HG03354 (cell line): ENCODE data around the gene HPX.

Experiments used
- ATAC-seq: cut with Tn5 transposase; IDR thresholded peaks from one replicate; pipeline ENCODE4 v1.9.1; 2021; ENCODE audit warnings: mild to moderate bottlenecking; ENCODE audit not compliant: unreplicated experiment, poor library complexity, severe bottlenecking

HPX gene

DNA sequence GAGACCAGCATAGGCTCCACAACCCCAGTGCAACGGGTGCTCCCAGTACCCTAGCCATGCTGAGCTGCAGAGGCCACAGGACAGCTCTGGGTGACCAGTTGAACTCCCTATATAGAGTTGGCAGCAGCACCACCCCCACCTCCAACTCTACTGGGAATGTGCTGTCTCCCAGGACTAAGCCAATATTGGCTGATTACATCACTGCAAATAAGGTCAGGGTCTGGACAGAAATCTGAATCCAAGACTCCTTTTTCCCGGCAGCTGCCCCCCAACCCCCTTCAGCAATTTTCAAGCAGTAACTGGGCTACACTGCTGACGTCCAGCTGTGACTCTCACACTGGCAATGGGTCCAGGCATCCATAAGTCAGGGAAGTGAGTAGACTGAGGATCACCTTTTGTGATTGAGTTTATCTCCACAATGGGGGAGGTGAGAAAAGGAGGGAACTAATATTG is at the start of gene HPX:
Gene HPX, minus strand, starts transcription at position 82 of the 453 bp plus-strand sequence. Its CDS starts 24 bp downstream, at position 58.
- no peak for ATAC-seq

- ATAC-seq, result no peak
These were observed 48.5 kb upstream of the HPX start for GRCh38 chr11:6489306-6489705.

DNA sequence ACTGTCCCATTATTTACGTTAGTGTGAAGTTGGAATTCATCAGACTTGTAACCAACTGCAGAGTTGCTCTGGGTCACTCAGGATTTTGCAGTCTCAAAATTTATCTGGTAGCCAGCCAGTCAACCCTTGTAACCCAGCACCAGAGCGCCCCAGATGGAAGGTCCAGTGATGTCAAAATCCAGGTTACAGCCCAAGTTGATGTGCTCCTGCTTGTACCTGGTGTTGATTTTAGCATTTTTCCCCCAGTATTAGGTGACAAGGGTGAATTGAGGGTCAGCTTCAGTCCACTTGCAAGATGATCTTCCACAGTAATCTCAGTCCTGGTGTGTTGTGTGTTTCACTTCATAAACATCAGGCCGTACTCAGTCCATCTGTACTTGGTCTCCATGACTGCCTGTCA is 48.0 kb upstream of the HPX start:
- ATAC-seq, result no peak

- no peak for ATAC-seq
These were observed 47.6 kb upstream of the HPX start for GRCh38 chr11:6488342-6488741.

GRCh38 chr11:6486938-6487337 is 46.2 kb upstream of the HPX start:
- ATAC-seq, result no peak

GRCh38 chr11:6486256-6486655 is 45.5 kb upstream of the HPX start:
- no peak for ATAC-seq

DNA sequence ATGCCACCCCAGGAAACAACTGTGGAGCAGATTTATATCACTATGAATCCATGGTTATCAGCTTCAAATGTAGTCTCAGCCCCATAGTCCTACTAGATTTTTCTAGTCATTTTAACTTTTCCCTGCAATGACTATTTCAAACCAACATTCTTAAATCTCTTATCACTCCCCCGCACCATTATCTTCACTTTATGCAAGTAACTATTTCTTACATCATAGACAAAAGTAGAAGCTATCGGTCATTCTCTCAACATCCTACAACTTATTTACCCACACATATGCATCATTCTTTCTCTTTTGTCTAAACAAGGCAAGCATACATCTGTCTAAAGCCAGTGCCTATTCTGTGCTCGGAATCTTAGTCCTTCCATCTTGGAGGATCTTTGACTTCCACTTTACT is 44.9 kb upstream of the HPX start:
- ATAC-seq, result no peak

DNA sequence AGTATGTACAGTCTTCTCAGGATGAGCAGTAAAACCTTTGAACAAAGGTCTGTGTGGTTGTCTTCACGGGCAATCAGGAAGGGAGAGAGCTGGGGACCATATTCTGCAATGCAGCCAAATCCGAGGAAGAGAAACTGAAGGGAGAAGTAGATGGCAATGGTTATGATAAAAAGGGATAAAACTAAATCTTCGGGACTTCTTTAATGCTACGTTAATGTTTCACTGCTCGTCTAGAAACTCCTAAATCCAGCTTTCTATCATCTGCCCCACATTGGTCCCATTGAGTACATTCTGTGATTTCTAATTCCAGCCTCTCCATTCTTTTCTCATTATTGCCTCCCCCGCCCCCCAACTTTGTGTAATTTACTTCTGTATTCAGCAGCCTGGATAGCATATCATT is 42.2 kb upstream of the HPX start:
- ATAC-seq, result no peak

GRCh38 chr11:6482441-6482840 is 41.7 kb upstream of the HPX start:
- ATAC-seq, result no peak

DNA sequence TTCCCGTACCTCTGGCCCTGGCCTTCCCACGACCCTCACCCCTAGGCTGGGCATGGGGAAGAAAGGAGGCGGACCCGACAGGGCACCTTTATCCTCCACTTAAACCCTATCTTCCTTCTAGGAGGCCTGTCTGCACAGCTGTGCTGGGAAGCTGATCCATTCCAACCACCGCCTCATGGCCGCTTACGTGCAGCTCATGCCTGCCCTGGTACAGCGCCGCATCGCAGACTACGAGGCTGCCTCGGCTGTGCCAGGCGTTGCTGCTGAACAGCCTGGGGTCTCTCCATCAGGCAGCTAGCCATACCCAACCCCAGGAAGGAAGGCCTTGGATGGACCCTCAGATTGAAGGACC is 41.1 kb upstream of the HPX start:
- peak; percentile 1 for ATAC-seq

DNA sequence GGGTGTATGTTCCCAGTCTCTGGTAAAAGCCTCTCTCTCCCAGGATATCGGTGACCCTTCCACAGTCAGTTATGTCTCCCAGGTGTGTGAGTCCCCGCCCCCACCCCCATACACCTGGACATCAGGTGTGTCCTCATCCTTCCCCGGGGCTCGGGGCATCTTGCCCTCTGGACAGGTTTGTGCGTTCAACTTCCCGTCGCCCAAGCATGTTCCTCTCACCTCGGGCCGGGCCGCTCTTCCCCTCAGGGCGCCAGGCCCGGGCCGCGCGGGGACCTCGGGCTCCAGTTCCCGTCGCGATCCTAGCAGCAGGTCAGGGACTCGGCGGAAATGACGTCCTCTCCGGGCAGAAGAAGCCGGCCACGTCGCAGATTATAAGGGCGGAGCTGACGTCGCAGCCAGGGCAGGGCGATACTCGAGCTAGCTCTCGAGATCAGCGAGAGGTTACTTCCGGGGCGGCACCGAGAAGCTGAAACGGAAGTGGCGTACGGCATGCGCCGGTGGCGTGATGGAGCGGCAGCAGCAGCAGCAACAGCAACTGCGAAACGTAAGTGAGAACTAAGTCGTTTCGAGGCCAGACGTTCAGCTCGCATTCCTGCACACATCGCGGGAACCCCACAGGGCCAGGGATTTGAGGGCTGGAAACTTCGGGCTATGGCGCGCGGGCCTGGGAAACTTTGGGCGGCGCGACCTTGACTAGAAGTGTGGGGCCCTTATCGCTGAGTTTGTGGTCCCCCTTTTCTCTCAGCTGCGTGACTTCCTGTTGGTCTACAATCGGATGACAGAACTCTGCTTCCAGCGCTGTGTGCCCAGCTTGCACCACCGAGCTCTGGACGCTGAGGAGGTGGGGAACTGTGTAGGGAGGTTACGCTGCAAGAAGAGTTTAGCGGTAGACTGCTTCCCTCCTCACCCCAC is 40.5 kb upstream of the HPX start, which contains the start of the genes ARFIP2 and TIMM10B:
Gene ARFIP2, minus strand, starts transcription at position 320 of the 912 bp plus-strand sequence. CDS start 910 bp downstream, outside the sequence.
Gene TIMM10B, plus strand, starts transcription at position 490 of the 912 bp plus-strand sequence. Its CDS starts 16 bp downstream, at position 506.
- peak; percentile 99 for ATAC-seq

DNA sequence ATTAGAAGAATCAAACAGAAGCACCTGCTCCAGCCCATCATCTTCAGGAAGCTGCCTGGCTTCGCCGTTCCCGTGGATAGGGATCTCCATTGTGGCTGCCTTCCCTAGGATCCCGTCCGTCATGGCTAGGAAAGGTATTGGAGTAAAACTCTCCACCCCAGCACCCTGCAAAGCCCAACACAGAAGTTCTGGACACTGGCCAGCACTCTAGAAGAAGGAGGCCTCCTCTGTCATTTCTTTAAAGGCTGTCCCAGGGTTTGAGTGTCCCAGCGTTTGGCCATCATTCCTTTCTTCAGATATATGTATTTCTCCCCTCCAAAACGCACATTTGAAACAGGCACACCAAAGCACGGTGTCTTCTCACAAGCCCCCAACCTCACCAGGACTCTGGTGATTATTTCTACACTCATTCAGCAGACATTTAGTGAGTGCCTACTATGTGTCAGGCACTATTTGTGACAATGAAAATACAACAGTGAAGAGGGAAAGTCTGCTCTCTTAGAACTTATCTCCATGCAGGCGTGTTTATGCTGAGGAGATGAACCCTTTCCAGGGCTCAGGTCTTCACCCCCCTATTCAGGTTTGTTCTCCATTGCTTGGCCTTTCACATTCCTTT is 39.6 kb upstream of the HPX start:
- ATAC-seq, result no peak

DNA sequence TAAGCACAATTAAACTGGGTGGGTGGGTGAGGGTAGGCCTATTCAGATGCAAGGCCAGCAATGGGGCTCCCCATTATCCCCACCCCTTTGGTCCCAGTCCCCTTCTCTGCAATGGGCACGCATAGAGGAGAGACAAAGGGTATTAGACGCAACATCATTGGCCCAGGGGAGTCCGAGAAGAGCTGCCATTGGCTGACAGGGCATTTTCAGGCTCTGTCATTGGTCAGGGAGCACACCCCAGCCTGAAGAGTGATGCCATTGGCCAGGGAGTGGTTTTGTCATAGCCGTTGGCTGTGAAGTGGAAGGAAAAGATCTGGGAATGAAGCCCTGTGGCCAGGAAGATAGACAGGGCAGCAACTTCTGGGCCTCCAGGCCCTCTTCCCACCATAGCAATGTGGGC is 35.8 kb upstream of the HPX start:
- ATAC-seq, result no peak

GRCh38 chr11:6475936-6476335 is 35.1 kb upstream of the HPX start:
- no peak for ATAC-seq

GRCh38 chr11:6474806-6475500 is 34.2 kb upstream of the HPX start:
- ATAC-seq, result no peak

- ATAC-seq, result no peak
These were observed 33.6 kb upstream of the HPX start for GRCh38 chr11:6474413-6474792.

- peak; percentile 57 for ATAC-seq
These were observed 32.9 kb upstream of the HPX start, which contains the start of gene TRIM3 for GRCh38 chr11:6473451-6474412. Gene TRIM3 (minus strand): TSS chr11:6473941. CDS start chr11:6465695, 8,246 bp downstream.

DNA sequence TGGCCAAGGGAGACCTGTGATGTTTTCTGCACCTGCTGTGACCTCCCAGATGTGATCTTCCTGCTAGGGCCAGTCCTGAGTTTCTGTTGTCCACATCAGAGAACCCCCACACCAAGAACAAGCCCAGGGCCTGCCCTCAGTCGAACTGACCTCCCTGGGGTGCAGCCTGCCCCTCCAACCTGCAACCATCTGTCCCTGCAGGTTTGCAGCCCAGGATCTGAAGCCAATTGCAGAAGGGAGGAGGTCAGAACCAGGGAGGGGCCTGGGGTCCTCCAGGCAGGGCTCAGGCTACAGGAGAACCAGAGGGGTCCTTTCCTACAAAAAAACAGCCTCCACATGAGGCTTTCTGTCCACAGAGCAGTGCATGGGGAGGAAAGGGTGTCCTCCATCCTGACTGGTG is 32.1 kb upstream of the HPX start:
- ATAC-seq, result no peak

- no peak for ATAC-seq
These were observed 28.8 kb upstream of the HPX start for GRCh38 chr11:6469599-6469998.
